Thyroid gland (tissue), 4 donors: ENCODE measurements around the gene DAPK1. TPM values are rescaled to one million over a fixed set of nuclear protein-coding genes. Genes with fewer than 3 reads are reported as not detected.

Experiments
- DNase-seq, 2 donors: peaks; one replicate each; pipeline ENCODE4 v3.0.0-alpha.2; 2019
- H3K27ac ChIP-seq, 3 donors: fragments of 200-600 bp; sonication (generic); 1 replicate in 2 of 3; 2 replicates in 1 of 3; pipeline ENCODE4 v1.5.1; 2016 to 2019; ENCODE audit warnings: mild to moderate bottlenecking in 1 of 3, moderate library complexity in 1 of 3
- H3K27me3 ChIP-seq: fragments of 200-600 bp; sonication (generic); one replicate; pipeline ENCODE4 v1.5.1; 2019
- H3K36me3 ChIP-seq, 2 donors: fragments of 200-600 bp; sonication (generic); one replicate each; pipeline ENCODE4 v1.5.1; 2016 to 2019
- H3K4me1 ChIP-seq, 2 donors: fragments of 200-600 bp; sonication (generic); one replicate each; pipeline ENCODE4 v1.5.1; 2017 to 2019
- H3K4me3 ChIP-seq, 3 donors: fragments of 200-600 bp; sonication (generic); replicated peaks in 1 of 3; 1 replicate in 2 of 3; 2 replicates in 1 of 3; pipeline ENCODE4 v1.5.1; 2016; ENCODE audit warnings: mild to moderate bottlenecking in 1 of 3
- H3K9me3 ChIP-seq: fragments of 200-600 bp; sonication (generic); one replicate; pipeline ENCODE4 v1.5.1; 2017
- CTCF ChIP-seq, 6 experiments: fragments of 200-600 bp in 3 of 6; fragments of 450-650 bp in 3 of 6; sonication (generic) in 3 of 6; IDR thresholded peaks; one replicate each; pipeline ENCODE4 v1.5.1; 2016 to 2019; ENCODE audit warnings: antibody characterized with exemption in 6 of 6, mild to moderate bottlenecking in 2 of 6, inconsistent platforms in 1 of 6, moderate library complexity in 1 of 6
- POLR2A ChIP-seq, 2 donors: fragments of 450-650 bp; IDR thresholded peaks; one replicate each; pipeline ENCODE4 v1.6.1; 2017; ENCODE audit warnings: antibody characterized with exemption in 2 of 2, mild to moderate bottlenecking in 2 of 2, moderate library complexity in 1 of 2
- WGBS, 2 donors: methylation state at CpG; one replicate each; pipeline ENCODE4 v1.1.5; 2017; 5-methylcytosine and 5-hydroxymethylcytosine counted together
- intact Hi-C: fragments of 100-400 bp; cut with DNase I; formaldehyde crosslinking; loops from one replicate; pipeline ENCODE4 v1.15.1; 2023
- total RNA-seq, 4 donors: library from RNA; depleted of rRNA; stranded (reverse); fragments of >200 nt; gene quantifications; one replicate each; pipeline ENCODE4 v1.2.3, GENCODE V29; 2016

Gene DAPK1
- total RNA-seq, 4 donors from 2014 or later: 32.0 to 76.2 (median 38.2) TPM

- Histone ChIP-seq H3K27ac (peak overlapping the region; percentile 48 to 70 (median 61)), H3K27me3 (no peaks in the 10 kb centered on the region), H3K4me1 (peaks cover 44 to 46% of the 10 kb centered on the region in 2 donors), H3K9me3 (no peaks in the 10 kb centered on the region), H3K4me3 (no peak overlapping the region), H3K36me3 (no peaks in the 10 kb centered on the region)
- DNase-seq: peak; percentile 86 to 88
- WGBS, 2 donors: 39 to 47% methylated on average over 10 of the region's 11 CpGs
- intact Hi-C loops: no loop called here
- TF ChIP-seq CTCF (IDR thresholded peaks at IDR 0.05) (no peak), POLR2A (IDR thresholded peaks at IDR 0.05) (no peak)
Observed at GRCh38 chr9:87613265-87614111, 115.8 kb downstream of the DAPK1 start.

- no peak for DNase-seq
- Histone ChIP-seq H3K9me3 (no peaks in the 10 kb centered on the region), H3K27me3 (no peaks in the 10 kb centered on the region), H3K27ac (peak overlapping the region; percentile 48 to 70 (median 61)), H3K4me1 (peaks cover 44 to 46% of the 10 kb centered on the region in 2 donors), H3K36me3 (no peaks in the 10 kb centered on the region), H3K4me3 (no peak overlapping the region)
- TF ChIP-seq CTCF (IDR thresholded peaks at IDR 0.05) (no peak), POLR2A (IDR thresholded peaks at IDR 0.05) (no peak)
- intact Hi-C loops: no loop called here
- 79 to 82% methylated on average over 7 of the region's 7 CpGs for WGBS, 2 donors
Observed at GRCh38 chr9:87614397-87614796, 116.7 kb downstream of the DAPK1 start.

GRCh38 chr9:87615136-87615535 lies 117.5 kb downstream of the DAPK1 start:
- Histone ChIP-seq H3K4me3 (no peak overlapping the region), H3K36me3 (no peaks in the 10 kb centered on the region), H3K9me3 (no peaks in the 10 kb centered on the region), H3K27ac (no peak overlapping the region), H3K27me3 (no peaks in the 10 kb centered on the region), H3K4me1 (peaks cover 44 to 49% of the 10 kb centered on the region in 2 donors)
- WGBS, 2 donors: 88 to 93% methylated on average over 6 of the region's 6 CpGs
- intact Hi-C loops: no loop called here
- DNase-seq: no peak
- no peak for TF ChIP-seq CTCF (IDR thresholded peaks at IDR 0.05)
- no peak for TF ChIP-seq POLR2A (IDR thresholded peaks at IDR 0.05)

- Histone ChIP-seq H3K36me3 (no peaks in the 10 kb centered on the region), H3K9me3 (no peaks in the 10 kb centered on the region), H3K27ac (no peak overlapping the region), H3K27me3 (no peaks in the 10 kb centered on the region), H3K4me1 (peaks cover 44 to 50% of the 10 kb centered on the region in 2 donors), H3K4me3 (no peak overlapping the region)
- intact Hi-C loops: no loop called here
- 84 to 93% methylated on average over 6 of the region's 6 CpGs for WGBS, 2 donors
- TF ChIP-seq POLR2A (IDR thresholded peaks at IDR 0.05) (no peak), CTCF (IDR thresholded peaks at IDR 0.05) (no peak)
- DNase-seq: no peak
Observed at GRCh38 chr9:87615547-87616148, 118.0 kb downstream of the DAPK1 start.

- Histone ChIP-seq H3K4me3 (no peak overlapping the region), H3K9me3 (no peaks in the 10 kb centered on the region), H3K4me1 (peaks cover 37 to 52% of the 10 kb centered on the region in 2 donors), H3K27ac (no peak overlapping the region), H3K27me3 (no peaks in the 10 kb centered on the region), H3K36me3 (no peaks in the 10 kb centered on the region)
- WGBS, 2 donors: 91% methylated on average over 2 of the region's 2 CpGs
- no peak for TF ChIP-seq POLR2A (IDR thresholded peaks at IDR 0.05)
- no peak for TF ChIP-seq CTCF (IDR thresholded peaks at IDR 0.05)
- no peak for DNase-seq
- intact Hi-C loops: no loop called here
Observed at GRCh38 chr9:87618226-87618625, 120.6 kb downstream of the DAPK1 start.
